HepG2 (cell line): ENCODE data around the gene USF1. TPM values are rescaled to one million over a fixed set of nuclear protein-coding genes. Genes with fewer than 3 reads are reported as not detected.
A peak's percentile ranks its signal among the peaks of the same experiment; 100 is the strongest.

Experiments
- FOSL2 ChIP-seq: sonication (generic); formaldehyde crosslinking; IDR thresholded peaks from 2 replicates; pipeline ENCODE4 v1.4.0; 2020; ENCODE audit warnings: missing genetic modification reagents
- HDAC6 ChIP-seq: fragments of 200-600 bp; sonication (generic); IDR thresholded peaks from 2 replicates; pipeline ENCODE4 v1.7.0; 2017; ENCODE audit warnings: mild to moderate bottlenecking, antibody characterized with exemption, low read length, low read depth
- HMG20B ChIP-seq: conservative IDR thresholded peaks from 2 replicates; pipeline ENCODE4 v1.6.1; 2016; ENCODE audit warnings: missing genetic modification reagents, missing compliant biosample characterization
- KDM5A ChIP-seq: fragments of 200-600 bp; sonication (generic); IDR thresholded peaks from 2 replicates; pipeline ENCODE4 v1.7.0; 2018; ENCODE audit warnings: antibody characterized with exemption, mild to moderate bottlenecking, low read length, borderline replicate concordance
- MLLT10 ChIP-seq: sonication (generic); formaldehyde crosslinking; IDR thresholded peaks from 2 replicates; pipeline ENCODE4 v1.4.0; 2020; ENCODE audit warnings: missing genetic modification reagents
- RAD51 ChIP-seq: fragments of 450-650 bp; IDR thresholded peaks from 2 replicates; pipeline ENCODE4 v1.6.1; 2016; ENCODE audit warnings: borderline replicate concordance
- SP5 ChIP-seq: IDR thresholded peaks from 2 replicates; pipeline ENCODE4 v1.6.1; 2016; ENCODE audit warnings: low read depth, borderline replicate concordance
- SRF ChIP-seq: IDR thresholded peaks from 2 replicates; pipeline ENCODE4 v1.6.1; 2011; ENCODE audit warnings: mild to moderate bottlenecking, low read depth, low read length, moderate library complexity
- TSC22D2 ChIP-seq: sonication (generic); formaldehyde crosslinking; IDR thresholded peaks from 2 replicates; pipeline ENCODE4 v1.5.1; 2020; ENCODE audit warnings: missing genetic modification reagents, mild to moderate bottlenecking, borderline replicate concordance
- ZFP90 ChIP-seq: sonication (generic); formaldehyde crosslinking; IDR thresholded peaks from 2 replicates; pipeline ENCODE4 v1.8.0; 2022; ENCODE audit warnings: missing genetic modification reagents, mild to moderate bottlenecking, inconsistent platforms, borderline replicate concordance
- ZFYVE20 ChIP-seq: sonication (generic); formaldehyde crosslinking; IDR thresholded peaks from 2 replicates; pipeline ENCODE4 v1.8.0; 2023; ENCODE audit warnings: low read depth, mild to moderate bottlenecking, moderate library complexity, missing genetic modification reagents, borderline replicate concordance
- ZNF143 ChIP-seq: sonication (generic); formaldehyde crosslinking; IDR thresholded peaks from 2 replicates; pipeline ENCODE4 v1.4.0; 2020; ENCODE audit warnings: missing genetic modification reagents
- ZNF292 ChIP-seq: sonication (generic); formaldehyde crosslinking; IDR thresholded peaks from 2 replicates; pipeline ENCODE4 v1.8.1; 2022; ENCODE audit warnings: mild to moderate bottlenecking, low read depth, missing genetic modification reagents, borderline replicate concordance
- ZNF788 ChIP-seq: sonication (generic); formaldehyde crosslinking; IDR thresholded peaks from 2 replicates; pipeline ENCODE4 v1.5.0; 2020; ENCODE audit warnings: mild to moderate bottlenecking, missing genetic modification reagents, borderline replicate concordance
- polyA plus RNA-seq, 8 experiments: library from polyadenylated mRNA; depleted of rRNA in 3 of 8; stranded (reverse) in 7 of 8; unstranded in 1 of 8; fragments of >200 nt; fragmentation: Illumina TruSeq in 4 of 8; extraction: Trizol in 4 of 8; gene quantifications; 2 replicates each; pipeline versions ENCODE4 v1.2.1 to v1.2.3, GENCODE V29; 2011 to 2016; ENCODE audit warnings: low read depth in 4 of 8, missing spikeins in 1 of 8, mixed read lengths in 1 of 8; ENCODE audit not compliant: insufficient read depth in 1 of 8
- total RNA-seq, 5 experiments: library from RNA; depleted of rRNA; stranded (reverse); fragments of >200 nt; fragmentation: Illumina TruSeq; extraction: Trizol; gene quantifications; 2 replicates each; pipeline ENCODE4 v1.2.3, GENCODE V29; 2016; ENCODE audit warnings: low read depth in 1 of 5
- TF ChIP-seq, protein P1 (sequence below): sonication (generic); formaldehyde crosslinking; IDR thresholded peaks from 2 replicates; pipeline ENCODE4 v1.4.0; 2020; ENCODE audit warnings: low read depth, mild to moderate bottlenecking, missing genetic modification reagents
- TF ChIP-seq, protein P2 (sequence below): sonication (generic); formaldehyde crosslinking; IDR thresholded peaks from 2 replicates; pipeline ENCODE4 v1.4.0; 2020; ENCODE audit warnings: missing genetic modification reagents, borderline replicate concordance
- TF ChIP-seq, protein P3 (sequence below): sonication (generic); formaldehyde crosslinking; IDR thresholded peaks from 2 replicates; pipeline ENCODE4 v1.8.0; 2022; ENCODE audit warnings: mild to moderate bottlenecking, missing genetic modification reagents, borderline replicate concordance
- TF ChIP-seq, protein P4 (sequence below), 2 experiments: fragments of 450-650 bp in 1 of 2; sonication (generic) in 1 of 2; formaldehyde crosslinking; IDR thresholded peaks; 2 replicates each; pipeline versions ENCODE4 v1.5.0 to v1.8.0; 2020 to 2022; ENCODE audit warnings: mild to moderate bottlenecking in 1 of 2, missing genetic modification reagents in 1 of 2
- TF ChIP-seq, protein P5 (sequence below): IDR thresholded peaks from 2 replicates; pipeline ENCODE4 v1.6.1; 2016; ENCODE audit warnings: missing compliant biosample characterization, missing genetic modification reagents, borderline replicate concordance

USF1 gene
- total and polyA plus RNA-seq, 2 of the 13 experiments (the other 11 are each of a cell fraction or from before 2014, with no cell fraction given), result 26.9 to 39.4 TPM

DNA sequence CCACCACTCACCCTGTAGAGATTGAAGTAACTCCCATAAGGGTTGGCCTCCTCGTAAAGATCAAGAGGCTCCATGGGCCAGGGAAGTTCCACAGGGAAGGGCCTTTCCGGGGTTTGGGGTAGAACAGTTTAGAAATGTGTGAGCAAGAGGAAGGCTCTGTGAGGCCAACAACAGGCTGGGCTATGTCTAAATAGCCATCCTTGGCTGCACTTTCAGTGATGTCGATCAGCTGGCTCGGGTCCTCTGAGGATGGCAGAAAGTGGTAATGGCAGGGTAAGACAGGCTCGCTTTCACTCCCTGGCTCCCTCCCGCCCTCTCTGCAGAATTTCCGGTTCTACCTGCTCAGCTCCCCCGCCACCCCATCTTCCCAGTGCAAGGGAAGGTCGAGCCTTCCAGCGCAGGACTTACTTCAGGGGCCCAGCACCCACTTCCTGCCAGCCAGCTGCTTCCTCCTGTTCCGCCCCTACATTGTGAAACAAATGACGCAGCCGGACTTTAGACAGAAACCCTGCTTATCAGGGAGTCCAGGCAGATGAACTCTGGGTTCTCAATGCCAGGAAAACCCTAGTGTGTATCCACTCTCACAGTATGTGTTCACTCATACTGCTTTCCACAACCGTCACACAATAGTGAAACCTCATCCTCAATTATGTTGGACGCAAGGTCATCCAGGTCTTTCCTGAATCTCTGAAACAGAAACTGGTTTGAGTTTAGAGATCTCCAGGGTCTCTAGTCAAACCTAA, 32.1 kb downstream of the USF1 start (continued):
- TF ChIP-seq, protein P1, sequence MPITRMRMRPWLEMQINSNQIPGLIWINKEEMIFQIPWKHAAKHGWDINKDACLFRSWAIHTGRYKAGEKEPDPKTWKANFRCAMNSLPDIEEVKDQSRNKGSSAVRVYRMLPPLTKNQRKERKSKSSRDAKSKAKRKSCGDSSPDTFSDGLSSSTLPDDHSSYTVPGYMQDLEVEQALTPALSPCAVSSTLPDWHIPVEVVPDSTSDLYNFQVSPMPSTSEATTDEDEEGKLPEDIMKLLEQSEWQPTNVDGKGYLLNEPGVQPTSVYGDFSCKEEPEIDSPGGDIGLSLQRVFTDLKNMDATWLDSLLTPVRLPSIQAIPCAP, result no peak
- TF ChIP-seq ZFYVE20 (no peak), HMG20B (CRISPR knock-in tag) (peak; percentile 63; the same call in 1 of the 2 replicates), SRF (no peak; the same call in 1 of the 2 replicates), RAD51 (no peak), ZNF143 (CRISPR knock-in tag) (peak; percentile 30; the same call in 1 of the 2 replicates), FOSL2 (CRISPR knock-in tag) (peak; percentile 95), ZNF292 (CRISPR knock-in tag) (peak; percentile 81), TSC22D2 (CRISPR knock-in tag) (peak; percentile 80; the same call in 1 of the 2 replicates), HDAC6 (no peak), MLLT10 (no peak), ZFP90 (peak; percentile 86), KDM5A (0 out of 2 replicates have a peak, but pooled peaks have one; percentile 20), SP5 (CRISPR knock-in tag) (peak; percentile 97), ZNF788 (CRISPR knock-in tag) (peak; percentile 76; the same call in 1 of the 2 replicates)
- TF ChIP-seq, protein P2, sequence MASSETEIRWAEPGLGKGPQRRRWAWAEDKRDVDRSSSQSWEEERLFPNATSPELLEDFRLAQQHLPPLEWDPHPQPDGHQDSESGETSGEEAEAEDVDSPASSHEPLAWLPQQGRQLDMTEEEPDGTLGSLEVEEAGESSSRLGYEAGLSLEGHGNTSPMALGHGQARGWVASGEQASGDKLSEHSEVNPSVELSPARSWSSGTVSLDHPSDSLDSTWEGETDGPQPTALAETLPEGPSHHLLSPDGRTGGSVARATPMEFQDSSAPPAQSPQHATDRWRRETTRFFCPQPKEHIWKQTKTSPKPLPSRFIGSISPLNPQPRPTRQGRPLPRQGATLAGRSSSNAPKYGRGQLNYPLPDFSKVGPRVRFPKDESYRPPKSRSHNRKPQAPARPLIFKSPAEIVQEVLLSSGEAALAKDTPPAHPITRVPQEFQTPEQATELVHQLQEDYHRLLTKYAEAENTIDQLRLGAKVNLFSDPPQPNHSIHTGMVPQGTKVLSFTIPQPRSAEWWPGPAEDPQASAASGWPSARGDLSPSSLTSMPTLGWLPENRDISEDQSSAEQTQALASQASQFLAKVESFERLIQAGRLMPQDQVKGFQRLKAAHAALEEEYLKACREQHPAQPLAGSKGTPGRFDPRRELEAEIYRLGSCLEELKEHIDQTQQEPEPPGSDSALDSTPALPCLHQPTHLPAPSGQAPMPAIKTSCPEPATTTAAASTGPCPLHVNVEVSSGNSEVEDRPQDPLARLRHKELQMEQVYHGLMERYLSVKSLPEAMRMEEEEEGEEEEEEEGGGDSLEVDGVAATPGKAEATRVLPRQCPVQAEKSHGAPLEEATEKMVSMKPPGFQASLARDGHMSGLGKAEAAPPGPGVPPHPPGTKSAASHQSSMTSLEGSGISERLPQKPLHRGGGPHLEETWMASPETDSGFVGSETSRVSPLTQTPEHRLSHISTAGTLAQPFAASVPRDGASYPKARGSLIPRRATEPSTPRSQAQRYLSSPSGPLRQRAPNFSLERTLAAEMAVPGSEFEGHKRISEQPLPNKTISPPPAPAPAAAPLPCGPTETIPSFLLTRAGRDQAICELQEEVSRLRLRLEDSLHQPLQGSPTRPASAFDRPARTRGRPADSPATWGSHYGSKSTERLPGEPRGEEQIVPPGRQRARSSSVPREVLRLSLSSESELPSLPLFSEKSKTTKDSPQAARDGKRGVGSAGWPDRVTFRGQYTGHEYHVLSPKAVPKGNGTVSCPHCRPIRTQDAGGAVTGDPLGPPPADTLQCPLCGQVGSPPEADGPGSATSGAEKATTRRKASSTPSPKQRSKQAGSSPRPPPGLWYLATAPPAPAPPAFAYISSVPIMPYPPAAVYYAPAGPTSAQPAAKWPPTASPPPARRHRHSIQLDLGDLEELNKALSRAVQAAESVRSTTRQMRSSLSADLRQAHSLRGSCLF (CRISPR knock-in tag), result no peak
- TF ChIP-seq, protein P3, sequence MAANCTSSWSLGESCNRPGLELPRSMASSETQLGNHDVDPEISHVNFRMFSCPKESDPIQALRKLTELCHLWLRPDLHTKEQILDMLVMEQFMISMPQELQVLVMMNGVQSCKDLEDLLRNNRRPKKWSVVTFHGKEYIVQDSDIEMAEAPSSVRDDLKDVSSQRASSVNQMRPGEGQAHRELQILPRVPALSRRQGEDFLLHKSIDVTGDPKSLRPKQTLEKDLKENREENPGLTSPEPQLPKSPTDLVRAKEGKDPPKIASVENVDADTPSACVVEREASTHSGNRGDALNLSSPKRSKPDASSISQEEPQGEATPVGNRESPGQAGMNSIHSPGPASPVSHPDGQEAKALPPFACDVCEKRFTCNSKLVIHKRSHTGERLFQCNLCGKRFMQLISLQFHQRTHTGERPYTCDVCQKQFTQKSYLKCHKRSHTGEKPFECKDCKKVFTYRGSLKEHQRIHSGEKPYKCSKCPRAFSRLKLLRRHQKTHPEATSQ, result peak; percentile 3; the same call in 1 of the 2 replicates
- TF ChIP-seq, protein P4, sequence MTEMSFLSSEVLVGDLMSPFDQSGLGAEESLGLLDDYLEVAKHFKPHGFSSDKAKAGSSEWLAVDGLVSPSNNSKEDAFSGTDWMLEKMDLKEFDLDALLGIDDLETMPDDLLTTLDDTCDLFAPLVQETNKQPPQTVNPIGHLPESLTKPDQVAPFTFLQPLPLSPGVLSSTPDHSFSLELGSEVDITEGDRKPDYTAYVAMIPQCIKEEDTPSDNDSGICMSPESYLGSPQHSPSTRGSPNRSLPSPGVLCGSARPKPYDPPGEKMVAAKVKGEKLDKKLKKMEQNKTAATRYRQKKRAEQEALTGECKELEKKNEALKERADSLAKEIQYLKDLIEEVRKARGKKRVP (CRISPR knock-in tag; IDR thresholded peaks at IDR 0.05), result peak in 1 of 2 experiments; percentile 77; a peak in 2 of 4 replicates
- TF ChIP-seq, protein P5, sequence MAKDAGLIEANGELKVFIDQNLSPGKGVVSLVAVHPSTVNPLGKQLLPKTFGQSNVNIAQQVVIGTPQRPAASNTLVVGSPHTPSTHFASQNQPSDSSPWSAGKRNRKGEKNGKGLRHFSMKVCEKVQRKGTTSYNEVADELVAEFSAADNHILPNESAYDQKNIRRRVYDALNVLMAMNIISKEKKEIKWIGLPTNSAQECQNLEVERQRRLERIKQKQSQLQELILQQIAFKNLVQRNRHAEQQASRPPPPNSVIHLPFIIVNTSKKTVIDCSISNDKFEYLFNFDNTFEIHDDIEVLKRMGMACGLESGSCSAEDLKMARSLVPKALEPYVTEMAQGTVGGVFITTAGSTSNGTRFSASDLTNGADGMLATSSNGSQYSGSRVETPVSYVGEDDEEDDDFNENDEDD (CRISPR knock-in tag), result peak; percentile 83; the same call in 1 of the 2 replicates
